Activated CD4-positive, alpha-beta T cell treated with anti-CD3 and anti-CD28 coated beads for 1 hour (primary cell): Measurements from ENCODE around the gene MS4A14.
"Not testable (repeated sequence)": the region's sequence is repeated elsewhere in the genome, so short reads cannot be mapped to it uniquely, and the experiment has no call there.

ENCODE experiments used
- DNase-seq: peaks from one replicate; pipeline ENCODE4 v3.0.0-alpha.2; 2020

Gene MS4A14

GRCh38 chr11:60389279-60389910 lies 6.9 kb upstream of the MS4A14 start:
- DNase-seq: no peak

GRCh38 chr11:60390419-60390818 lies 5.8 kb upstream of the MS4A14 start:
- DNase-seq: no peak

- no peak for DNase-seq
Observed at GRCh38 chr11:60392361-60392760, 3.9 kb upstream of the MS4A14 start.

- DNase-seq: no peak
Observed at GRCh38 chr11:60393016-60393415, 3.2 kb upstream of the MS4A14 start.

- no peak for DNase-seq
Observed at GRCh38 chr11:60394666-60395380, 1.4 kb upstream of the MS4A14 start.

GRCh38 chr11:60396799-60397198 lies 540 bp downstream of the MS4A14 start:
- DNase-seq: no peak

- no peak for DNase-seq
Observed at GRCh38 chr11:60420015-60420414, 23.8 kb downstream of the MS4A14 start.

GRCh38 chr11:60422609-60423008 lies 26.4 kb downstream of the MS4A14 start:
- no peak for DNase-seq

GRCh38 chr11:60428517-60428916 lies 32.3 kb downstream of the MS4A14 start:
- no peak for DNase-seq

- DNase-seq: no peak
Observed at GRCh38 chr11:60429272-60429671, 33.0 kb downstream of the MS4A14 start, which contains the start of gene MS4A5. Gene MS4A5 (plus strand): TSS chr11:60429572. CDS start chr11:60429675, 103 bp downstream.

GRCh38 chr11:60431251-60431650 lies 35.0 kb downstream of the MS4A14 start:
- DNase-seq: no peak

- DNase-seq: no peak
Observed at GRCh38 chr11:60433401-60433800, 37.1 kb downstream of the MS4A14 start.

GRCh38 chr11:60447070-60447469 lies 50.8 kb downstream of the MS4A14 start:
- DNase-seq: no peak

- DNase-seq: no peak
Observed at GRCh38 chr11:60447846-60448245, 51.6 kb downstream of the MS4A14 start.

GRCh38 chr11:60451185-60451584 lies 54.9 kb downstream of the MS4A14 start:
- DNase-seq: not testable (repeated sequence)

GRCh38 chr11:60454212-60454611 lies 58.0 kb downstream of the MS4A14 start:
- DNase-seq: no peak

- no peak for DNase-seq
Observed at GRCh38 chr11:60455531-60456042, 59.3 kb downstream of the MS4A14 start, which contains the start of gene MS4A1. Gene MS4A1 (plus strand): TSS chr11:60455847. CDS start chr11:60462375, 6,528 bp downstream.

- DNase-seq: no peak
Observed at GRCh38 chr11:60457576-60457975, 61.3 kb downstream of the MS4A14 start.

GRCh38 chr11:60459345-60459744 lies 63.1 kb downstream of the MS4A14 start:
- DNase-seq: no peak
